Measurements from ENCODE around the gene BTNL9.
"Not testable (repeated sequence)": the region's sequence is repeated elsewhere in the genome, so short reads cannot be mapped to it uniquely, and the experiment has no call there.

BTNL9 gene

DNA sequence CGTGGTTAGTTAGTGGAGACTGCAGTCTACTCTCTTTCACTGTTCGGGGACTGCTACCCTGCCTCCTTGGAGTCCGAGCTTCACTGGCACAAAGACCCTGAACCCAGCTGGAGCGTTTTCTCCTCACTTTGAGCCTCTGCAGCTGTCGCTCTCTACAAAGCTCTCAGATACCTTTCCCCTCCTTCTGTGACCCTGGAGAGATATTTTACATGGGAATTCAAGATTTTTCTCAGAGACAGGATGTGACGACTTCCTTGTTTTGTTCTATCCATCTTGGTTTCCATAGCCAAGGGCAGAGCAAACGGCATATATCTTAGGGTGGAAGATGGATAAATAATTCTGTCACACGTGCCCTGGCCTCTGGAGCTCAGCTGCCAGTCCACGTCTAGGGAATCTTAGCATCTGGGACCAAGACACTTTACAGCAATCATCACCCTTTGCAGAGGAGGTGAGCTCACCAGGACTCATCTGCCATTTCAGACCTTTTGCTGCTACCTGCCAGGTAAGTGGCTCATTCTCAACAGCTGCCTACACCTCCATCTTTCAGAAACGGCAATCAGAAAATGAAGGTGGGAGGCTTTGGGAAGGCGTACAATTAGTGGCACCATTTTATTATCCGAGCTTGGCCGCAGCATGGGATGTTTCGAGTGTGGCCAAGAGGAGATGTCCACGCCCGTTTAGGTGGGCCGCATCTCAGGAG is at the start of gene BTNL9:
BTNL9 (plus strand) TSS at position 336 of the 700 bp plus-strand sequence. CDS start 5,224 bp downstream, outside the sequence.
- no peak for DNase-seq (ENCODE audit: low spot score)

- no peak for DNase-seq (ENCODE audit: low spot score)
Observed at GRCh38 chr5:180990882-180991242, 49.2 kb upstream of the BTNL9 start.

DNA sequence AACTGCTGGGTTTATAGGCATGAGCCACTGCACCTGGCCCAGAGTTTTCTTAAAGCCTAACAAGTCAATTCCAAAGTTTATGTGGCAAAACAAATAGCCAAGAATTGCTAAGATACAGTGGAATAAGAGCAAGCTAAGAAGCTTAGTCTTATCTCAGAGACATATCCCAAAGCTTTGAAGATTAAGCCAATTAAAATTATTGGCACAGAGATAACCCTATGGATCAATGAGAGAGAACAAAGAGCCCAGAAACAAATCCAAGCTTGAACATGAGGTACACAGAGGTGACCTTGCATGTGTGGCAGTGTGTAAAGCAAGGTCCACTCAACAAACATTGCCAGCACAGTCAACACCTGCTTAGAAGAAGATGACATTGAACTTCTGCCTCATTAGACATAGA is 38.1 kb upstream of the BTNL9 start:
- DNase-seq (ENCODE audit: low spot score) = no peak

DNA sequence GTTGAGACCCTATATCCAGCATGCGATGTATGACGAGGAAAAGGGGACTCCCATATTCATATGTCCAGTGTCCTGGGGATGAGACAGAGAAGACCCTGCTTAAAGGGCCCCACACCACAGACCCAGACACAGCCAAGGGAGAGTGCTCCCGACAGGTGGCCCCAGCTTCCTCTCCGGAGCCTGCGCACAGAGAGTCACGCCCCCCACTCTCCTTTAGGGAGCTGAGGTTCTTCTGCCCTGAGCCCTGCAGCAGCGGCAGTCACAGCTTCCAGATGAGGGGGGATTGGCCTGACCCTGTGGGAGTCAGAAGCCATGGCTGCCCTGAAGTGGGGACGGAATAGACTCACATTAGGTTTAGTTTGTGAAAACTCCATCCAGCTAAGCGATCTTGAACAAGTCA is 34.3 kb upstream of the BTNL9 start:
- DNase-seq (ENCODE audit: low spot score) = no peak

DNA sequence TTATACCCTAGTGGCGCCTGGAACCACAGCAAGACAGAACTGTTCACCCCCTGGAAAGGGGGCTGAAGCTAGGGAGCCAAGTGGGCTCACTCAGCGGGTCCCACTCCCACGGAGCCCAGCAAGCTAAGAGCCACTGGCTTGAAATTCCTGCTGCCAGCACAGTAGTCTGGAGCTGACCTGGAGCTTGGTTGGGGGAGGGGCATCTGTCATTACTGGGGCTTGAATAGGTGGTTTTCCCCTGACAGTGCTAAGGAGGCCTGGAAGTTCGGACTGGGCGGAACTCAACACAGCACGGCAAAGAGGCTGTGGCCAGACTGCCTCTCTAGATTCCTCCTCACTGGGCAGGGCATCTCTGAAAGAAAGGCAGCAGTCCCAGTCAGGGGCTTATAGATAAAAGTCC is 31.9 kb upstream of the BTNL9 start:
- no peak for DNase-seq (ENCODE audit: low spot score)

GRCh38 chr5:181010018-181010417 is 30.0 kb upstream of the BTNL9 start:
- not testable (repeated sequence) for DNase-seq (ENCODE audit: low spot score)

DNA sequence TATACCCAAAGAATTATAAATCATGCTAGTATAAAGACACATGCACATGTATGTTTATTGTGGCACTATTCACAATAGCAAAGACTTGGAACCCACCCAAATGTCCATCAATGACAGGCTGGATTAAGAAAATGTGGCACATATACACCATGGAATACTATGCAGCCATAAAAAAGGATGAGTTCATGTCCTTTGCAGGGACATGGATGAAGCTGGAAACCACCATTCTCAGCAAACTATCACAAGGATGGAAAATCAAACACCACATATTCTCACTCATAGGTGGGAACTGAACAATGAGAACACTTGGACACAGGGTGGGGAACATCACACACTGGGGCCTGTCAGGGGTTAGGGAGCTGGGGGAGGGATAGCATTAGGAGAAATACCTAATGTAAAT is 25.4 kb upstream of the BTNL9 start:
- not testable (repeated sequence) for DNase-seq (ENCODE audit: low spot score)

DNA sequence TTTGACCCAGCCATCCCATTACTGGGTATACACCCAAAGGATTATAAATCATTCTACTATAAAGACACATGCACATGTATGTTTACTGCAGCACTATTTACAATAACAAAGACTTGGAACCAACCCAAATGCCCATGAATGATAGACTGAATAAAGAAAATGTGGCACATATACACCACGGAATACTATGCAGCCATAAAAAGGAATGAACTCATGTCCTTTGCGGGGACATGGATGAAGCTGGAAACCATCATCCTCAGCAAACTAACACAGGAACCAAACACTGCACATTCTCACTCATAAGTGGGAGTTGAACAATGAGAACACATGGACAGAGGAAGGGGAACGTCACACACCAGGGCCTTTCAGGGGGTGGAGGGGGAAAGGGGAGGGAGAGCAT is 22.6 kb upstream of the BTNL9 start:
- not testable (repeated sequence) for DNase-seq (ENCODE audit: low spot score)

DNA sequence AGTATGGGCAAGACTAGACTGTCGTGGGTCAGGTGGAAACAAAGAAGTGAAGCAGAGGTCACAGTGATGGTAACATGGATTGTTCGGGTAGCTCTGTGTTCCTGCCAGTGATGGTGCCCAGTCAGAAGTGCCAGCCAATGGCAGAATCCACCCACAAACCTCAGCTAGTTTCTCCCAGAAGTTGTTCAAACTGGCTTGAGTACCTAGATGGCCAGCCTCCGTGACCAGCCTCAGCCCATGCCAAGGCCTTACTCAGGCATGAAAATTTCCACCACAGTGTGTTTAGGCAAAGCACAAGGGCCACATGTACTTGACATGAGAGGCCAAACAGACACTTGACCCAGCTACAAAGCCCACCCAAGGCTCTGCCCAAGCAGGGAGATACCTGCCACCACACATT is 19.4 kb upstream of the BTNL9 start:
- DNase-seq (ENCODE audit: low spot score) = no peak

- no peak for DNase-seq (ENCODE audit: low spot score)
Observed at GRCh38 chr5:181024245-181025064, 15.6 kb upstream of the BTNL9 start.

- DNase-seq (ENCODE audit: low spot score) = no peak
Observed at GRCh38 chr5:181027452-181028031, 12.5 kb upstream of the BTNL9 start.

GRCh38 chr5:181028032-181028819 is 11.8 kb upstream of the BTNL9 start:
- no peak for DNase-seq (ENCODE audit: low spot score)

GRCh38 chr5:181031716-181032115 is 8.3 kb upstream of the BTNL9 start:
- no peak for DNase-seq (ENCODE audit: low spot score)

GRCh38 chr5:181035991-181036815 is 3.9 kb upstream of the BTNL9 start:
- no peak for DNase-seq (ENCODE audit: low spot score)

DNA sequence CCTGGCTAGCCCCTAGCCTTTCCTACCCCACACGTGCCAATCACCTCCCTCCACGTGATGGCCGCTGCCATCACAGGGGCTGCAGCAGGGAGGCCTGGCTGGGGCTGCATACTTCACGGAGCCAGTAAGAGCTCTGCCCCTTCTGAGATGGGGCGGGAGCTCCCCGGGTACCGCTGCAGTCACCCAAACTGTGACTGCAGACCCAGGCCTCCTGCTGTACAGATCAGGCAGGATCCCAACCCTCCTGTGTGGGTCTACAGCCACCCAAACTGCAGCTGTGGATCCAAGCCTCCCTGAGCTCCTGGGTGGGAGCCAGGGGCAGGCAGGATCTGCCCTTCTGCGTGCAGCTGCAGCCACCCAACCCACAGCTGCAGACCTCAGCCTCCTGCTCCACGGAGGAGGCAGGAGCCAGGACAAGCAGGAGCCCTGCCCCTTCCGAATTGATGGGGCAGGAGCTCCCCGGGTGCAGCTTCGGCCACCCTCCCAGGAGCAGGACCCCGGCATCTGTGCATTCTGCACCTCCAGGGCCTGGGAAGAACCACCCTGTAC is 3.2 kb upstream of the BTNL9 start:
- DNase-seq (ENCODE audit: low spot score) = no peak

- DNase-seq (ENCODE audit: low spot score) = no peak
Observed at GRCh38 chr5:181037365-181037861, 2.7 kb upstream of the BTNL9 start.

- DNase-seq (ENCODE audit: low spot score) = no peak
Observed at GRCh38 chr5:181039471-181039870, 595 bp upstream of the BTNL9 start.

GRCh38 chr5:181040631-181040945 is 522 bp downstream of the BTNL9 start:
- DNase-seq (ENCODE audit: low spot score) = no peak

DNA sequence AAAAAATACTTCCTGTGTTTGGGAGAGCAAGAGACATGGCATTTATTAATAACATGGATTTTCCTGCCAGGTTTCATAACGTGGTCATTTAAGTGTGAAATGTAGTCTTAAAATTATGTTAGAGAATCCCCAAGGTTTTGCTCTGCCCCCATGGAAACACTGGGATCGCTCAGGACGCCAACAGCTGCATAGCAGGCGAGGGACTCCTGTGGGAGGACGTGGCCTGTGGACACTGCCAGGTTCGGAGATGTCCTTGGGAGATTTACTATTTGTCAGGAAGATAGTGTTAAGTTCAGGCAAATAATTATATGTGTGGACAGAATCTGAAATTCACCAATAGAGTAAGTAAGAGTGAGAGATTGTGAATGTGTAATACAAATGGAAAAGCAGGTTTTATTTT is 977 bp downstream of the BTNL9 start:
- DNase-seq (ENCODE audit: low spot score) = no peak

- DNase-seq (ENCODE audit: low spot score) = no peak
Observed at GRCh38 chr5:181042036-181042713, 2.1 kb downstream of the BTNL9 start.

- no peak for DNase-seq (ENCODE audit: low spot score)
Observed at GRCh38 chr5:181042722-181043121, 2.7 kb downstream of the BTNL9 start.

All from CD4-positive, alpha-beta T cell treated with Interleukin-15 for 4 hours (primary cell).